OCI-LY3 (cell line): ENCODE measurements around the gene NEK8.

Experiments used
- EZH2phosphoT487 ChIP-seq: fragments of 200-600 bp; shearing (Covaris generic); IDR thresholded peaks from 2 replicates; pipeline ENCODE4 v1.6.1; 2018; ENCODE audit warnings: antibody characterized with exemption, mixed run types, low read depth
- TF ChIP-seq, protein P1 (sequence below): fragments of 200-600, 300-600 bp; sonication (generic); IDR thresholded peaks from 2 replicates; pipeline ENCODE4 v1.5.1; 2014; ENCODE audit warnings: antibody characterized with exemption, low read length, low read depth

DNA sequence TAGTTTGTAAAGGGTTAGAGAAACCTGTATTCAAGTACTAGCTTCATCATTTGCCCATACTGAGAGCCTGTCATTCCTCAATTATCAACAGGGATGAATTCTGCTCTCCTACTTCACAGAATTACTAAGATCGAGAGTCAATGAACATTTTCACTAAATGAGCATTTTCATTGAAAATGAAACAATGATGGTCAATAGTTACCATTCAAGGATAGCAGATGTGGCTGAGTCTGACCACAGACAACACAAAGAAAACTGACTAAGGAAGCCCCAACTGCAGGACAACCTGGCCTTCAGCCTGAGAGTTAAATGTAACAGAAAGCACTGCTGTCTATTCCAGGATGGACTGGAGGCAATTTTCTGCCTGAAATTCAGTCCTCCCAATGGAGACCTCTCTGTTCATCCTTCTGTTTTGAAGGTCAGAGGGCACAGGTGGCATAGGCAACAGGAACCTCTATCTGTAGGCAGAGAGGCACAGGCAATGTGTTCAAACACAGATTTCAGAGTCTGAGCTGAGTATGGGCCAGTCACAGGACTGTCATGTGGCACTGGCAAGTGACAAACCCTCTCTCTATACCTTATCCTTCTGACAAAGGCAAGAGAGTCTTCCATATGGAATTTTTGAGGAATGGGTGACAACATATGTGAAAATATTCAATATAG lies 34.7 kb downstream of the NEK8 start:
- TF ChIP-seq, protein P1, sequence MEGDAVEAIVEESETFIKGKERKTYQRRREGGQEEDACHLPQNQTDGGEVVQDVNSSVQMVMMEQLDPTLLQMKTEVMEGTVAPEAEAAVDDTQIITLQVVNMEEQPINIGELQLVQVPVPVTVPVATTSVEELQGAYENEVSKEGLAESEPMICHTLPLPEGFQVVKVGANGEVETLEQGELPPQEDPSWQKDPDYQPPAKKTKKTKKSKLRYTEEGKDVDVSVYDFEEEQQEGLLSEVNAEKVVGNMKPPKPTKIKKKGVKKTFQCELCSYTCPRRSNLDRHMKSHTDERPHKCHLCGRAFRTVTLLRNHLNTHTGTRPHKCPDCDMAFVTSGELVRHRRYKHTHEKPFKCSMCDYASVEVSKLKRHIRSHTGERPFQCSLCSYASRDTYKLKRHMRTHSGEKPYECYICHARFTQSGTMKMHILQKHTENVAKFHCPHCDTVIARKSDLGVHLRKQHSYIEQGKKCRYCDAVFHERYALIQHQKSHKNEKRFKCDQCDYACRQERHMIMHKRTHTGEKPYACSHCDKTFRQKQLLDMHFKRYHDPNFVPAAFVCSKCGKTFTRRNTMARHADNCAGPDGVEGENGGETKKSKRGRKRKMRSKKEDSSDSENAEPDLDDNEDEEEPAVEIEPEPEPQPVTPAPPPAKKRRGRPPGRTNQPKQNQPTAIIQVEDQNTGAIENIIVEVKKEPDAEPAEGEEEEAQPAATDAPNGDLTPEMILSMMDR: no peak
- no peak for TF ChIP-seq EZH2phosphoT487
